GM19328 (cell line): Measurements from ENCODE around the gene ROR2.

Experiments
- ATAC-seq: cut with Tn5 transposase; IDR thresholded peaks from one replicate; pipeline ENCODE4 v1.9.1; 2021; ENCODE audit warnings: mild to moderate bottlenecking, moderate library complexity; ENCODE audit not compliant: unreplicated experiment

The ROR2 gene

DNA sequence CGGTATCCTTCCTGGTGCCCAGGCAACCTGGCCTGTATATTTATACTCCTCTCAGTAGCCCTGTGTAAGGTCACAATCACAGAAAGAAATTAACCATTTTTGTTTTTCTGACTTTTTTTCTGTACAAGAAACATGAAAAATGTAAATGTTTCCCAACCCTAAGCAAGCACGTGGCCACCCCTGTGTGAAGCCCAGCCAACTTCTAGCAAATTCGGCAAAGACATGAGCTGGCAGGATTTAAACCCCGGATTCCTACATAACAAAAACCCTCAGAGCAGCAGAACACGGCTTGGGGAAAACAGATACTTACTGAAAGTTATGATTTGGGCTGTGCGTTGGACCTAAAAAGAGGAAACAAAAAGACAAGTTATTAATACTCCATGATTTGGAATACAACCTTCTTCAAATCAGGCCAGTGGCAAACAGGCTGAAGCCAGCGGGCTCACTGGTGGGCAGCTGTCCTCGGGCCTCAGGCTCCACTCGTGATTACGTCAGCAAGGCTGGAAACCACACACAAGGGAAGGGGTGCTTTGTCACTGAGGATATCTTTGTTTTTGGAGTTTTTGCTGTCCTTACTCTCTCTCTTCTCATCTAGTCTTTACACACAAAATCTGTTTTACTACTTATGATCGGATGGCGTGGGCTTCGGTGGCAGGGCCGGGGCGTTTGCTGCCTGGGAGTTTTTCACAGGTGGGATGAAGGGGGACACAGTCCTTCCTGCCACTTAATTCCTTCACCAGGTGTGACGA lies 194.1 kb downstream of the ROR2 start:
- no peak for ATAC-seq

DNA sequence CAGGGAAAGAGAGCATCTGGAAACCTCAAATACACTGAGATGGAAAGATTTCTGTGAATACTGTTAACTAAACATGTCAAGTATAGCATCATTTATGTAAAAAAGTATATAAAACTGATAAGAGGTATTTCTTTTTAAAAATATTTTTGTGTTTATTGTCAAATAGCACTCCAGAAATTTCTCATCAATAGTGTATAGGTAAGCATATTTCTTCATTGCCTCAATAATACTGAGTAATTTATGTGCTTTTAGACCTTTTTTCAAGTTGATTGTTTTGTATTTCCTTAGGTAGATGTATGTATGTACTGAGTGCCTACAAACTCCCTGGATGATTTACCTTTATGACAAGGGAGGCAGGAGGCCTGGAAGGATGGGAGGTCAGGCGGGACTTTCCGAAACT lies 196.3 kb downstream of the ROR2 start:
- no peak for ATAC-seq

DNA sequence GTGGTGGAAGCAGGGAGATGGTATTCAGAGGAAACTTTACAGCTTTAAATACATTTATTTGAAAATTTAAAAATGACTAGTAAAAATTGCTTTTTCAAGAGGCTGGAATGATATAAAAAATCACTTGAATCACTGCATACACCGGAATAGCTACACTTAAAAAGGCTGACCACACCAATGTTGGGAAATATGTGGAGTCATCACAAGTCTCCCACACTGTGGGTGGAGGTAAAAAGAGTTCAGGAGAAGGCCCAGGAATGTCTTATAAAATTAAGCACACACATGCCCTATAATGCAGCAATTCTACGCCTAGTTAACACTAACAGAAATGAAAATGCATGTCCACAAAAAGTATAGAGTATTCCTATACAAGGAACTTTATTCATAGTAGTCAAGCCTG lies 198.1 kb downstream of the ROR2 start:
- no peak for ATAC-seq

DNA sequence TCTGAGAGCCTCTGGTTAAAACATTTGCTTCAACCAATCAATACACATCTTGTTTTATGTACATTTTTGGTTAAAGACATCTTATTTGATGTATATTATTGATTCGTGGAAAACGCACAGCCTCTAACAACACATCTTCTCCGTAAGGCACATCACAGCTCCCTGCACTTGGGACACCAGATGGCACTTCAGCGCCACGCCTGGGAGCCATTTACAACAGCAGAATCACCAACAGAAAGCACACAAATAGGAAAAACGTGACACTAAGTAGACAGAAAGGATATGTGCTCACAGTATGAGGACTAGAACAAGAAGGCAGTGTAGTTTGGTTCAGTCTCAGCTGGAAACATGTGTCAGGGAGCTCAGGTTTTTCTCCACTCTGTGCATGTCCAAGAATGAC lies 199.7 kb downstream of the ROR2 start:
- ATAC-seq, result no peak

DNA sequence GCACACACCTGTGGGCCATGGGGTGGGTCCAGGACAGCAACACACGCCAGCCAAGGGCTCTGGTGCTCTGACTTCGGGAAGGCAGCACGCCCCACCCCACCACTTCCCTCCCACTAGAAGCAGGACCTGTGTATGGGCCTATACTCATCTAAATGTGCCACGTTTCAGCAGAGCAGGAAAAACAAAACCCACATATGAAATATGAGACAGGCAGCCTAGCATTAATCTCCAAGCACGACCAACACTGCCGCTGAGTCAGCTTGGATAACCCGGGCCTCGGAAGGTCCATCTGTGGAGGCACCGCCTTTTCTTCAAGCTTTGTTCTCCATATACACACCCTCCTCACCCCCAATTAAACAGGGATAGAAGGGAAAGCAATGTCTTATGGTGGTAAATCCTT lies 203.1 kb downstream of the ROR2 start:
- no peak for ATAC-seq

DNA sequence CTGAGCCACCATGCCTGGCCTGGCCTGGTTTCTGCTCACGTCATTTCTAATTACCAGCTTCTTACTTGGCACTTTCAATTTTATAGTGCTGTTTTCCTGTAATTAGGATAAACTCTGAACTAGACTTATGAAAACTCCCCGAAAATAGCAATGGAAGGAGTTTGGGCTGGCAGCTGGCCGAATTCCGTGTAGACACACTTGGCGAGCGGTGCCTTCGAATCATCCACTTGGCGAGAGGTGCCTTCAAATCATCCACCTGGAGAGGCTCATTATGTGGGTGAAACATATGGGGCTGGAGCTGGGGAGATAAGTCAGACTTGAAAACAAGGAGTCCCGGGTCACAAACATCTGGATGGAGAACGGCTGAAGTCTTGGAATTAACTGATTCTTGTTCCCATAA lies 203.7 kb downstream of the ROR2 start:
- ATAC-seq, result no peak

DNA sequence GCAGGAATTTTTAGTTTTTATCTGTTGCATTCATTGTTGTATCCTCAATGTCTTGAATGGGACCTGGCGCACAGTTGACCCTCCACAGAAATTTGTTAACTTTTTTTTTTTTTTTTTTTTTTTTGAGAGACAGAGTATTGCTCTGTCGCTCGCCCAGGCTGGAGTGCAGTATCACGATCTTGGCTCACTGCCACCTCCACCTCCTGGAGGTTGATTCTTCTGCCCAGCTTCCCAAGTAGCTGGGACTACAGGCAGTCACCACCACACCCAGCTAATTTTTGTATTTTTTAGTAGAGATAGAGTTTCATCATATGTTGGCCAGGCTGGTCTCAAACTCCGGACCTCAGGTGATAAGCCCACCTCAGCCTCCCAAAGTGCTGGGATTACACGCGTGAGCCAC lies 205.9 kb downstream of the ROR2 start:
- no peak for ATAC-seq

DNA sequence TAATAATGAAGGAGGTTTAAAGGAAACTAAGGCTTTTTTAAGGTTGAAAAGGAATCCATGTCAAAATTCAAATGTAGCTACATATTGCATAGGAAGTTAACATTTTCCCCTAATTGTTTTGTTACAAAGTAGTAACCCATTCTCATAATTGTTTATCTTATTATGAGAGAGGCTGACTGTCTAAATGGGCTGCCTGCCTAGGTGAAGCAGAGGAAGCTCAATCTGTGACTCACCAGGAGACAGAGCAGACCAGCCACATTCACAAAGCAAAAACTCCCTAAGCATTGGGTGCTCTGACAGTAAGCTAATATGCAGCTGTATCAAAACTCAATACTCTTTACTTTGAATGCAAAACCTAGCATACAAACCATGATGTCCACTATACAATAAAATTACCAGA lies 208.5 kb downstream of the ROR2 start:
- ATAC-seq, result no peak

DNA sequence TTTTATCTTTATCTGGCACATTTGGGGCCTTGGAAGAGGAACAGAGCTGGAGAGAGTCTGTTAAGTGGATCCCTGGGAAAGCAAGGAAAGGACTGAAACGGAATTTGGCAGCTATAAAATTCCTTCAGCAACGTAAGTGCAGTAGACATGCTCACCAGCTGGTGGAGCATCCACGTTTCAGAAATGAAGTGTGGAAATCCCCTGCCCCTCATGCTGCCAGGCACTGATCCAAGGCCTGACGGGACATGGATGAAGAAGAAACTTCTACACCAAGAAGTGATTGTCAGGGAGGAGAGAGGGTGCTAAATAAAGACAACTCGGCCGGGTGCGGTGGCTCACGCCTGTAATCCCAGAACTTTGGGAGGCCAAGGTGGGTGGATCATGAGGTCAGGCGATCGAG lies 209.3 kb downstream of the ROR2 start:
- no peak for ATAC-seq

DNA sequence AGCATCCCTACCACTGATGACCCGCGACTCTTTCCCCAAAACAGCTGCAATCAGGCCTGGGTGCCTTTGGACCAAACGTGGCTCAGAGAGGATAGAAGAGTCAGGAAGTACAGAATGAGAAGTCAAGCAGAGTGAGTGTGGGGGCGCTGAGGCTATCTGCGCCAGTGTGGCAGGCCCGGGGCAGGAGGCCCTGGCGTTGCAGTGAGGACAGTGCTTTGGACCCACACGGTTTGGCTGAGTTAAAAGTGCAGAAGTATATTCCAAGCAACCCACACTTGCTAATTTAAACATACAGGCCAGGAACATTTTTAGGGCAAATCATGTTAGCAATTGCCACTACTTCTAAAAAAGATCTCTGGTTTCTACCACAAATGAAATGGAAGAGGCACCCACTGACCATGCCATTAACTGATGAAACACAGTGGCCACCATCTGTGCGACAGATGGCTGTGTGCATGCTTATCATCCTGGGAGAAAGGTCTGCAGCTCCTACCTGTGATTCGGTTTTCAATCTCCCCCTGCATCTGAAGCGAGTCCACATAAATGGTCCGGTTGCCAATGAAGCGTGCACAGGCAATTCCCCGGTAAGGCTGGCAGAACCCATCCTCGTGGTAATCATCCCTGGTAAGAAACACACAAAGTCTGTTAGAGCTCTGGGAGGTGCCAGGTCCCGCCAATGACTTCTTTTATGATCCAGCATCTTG lies 213.0 kb downstream of the ROR2 start:
- ATAC-seq, result no peak

DNA sequence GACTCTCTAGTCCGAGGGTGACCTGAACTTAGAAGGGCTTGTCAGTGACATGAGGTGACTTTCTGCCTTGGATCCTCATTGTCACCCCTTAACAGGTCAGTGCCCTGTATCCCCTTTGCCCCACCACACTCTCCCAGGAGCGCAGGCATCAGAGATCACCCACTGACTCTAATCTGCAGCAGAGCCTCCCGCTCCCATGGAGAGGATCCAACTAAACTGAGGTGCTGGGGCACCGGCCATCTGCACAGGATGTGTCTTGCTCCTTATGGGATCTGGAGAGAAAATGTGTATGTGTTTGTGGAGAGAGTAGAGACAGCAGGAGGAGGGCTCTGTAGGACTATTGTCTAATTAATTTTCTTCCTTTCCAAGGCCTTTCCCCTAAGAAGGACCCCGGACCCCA lies 213.7 kb downstream of the ROR2 start:
- no peak for ATAC-seq

DNA sequence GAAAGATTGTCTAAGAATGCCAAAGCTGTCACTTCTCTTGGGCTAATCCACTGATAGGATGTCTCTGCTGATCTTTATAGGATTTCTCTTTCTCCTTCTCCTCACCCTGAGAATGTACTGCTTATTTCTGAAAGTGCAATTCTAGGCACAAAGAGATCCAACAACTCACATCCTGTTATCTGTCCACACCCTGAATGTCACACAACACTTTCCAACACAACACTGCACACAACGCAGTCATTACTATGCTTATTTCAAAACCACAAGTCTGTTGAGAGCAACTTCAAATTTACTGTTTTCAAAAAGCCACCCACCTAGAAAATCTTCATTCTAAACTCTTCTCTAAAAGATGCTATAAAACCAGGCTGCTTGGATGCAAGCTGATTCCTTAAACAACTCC lies 215.0 kb downstream of the ROR2 start:
- no peak for ATAC-seq

DNA sequence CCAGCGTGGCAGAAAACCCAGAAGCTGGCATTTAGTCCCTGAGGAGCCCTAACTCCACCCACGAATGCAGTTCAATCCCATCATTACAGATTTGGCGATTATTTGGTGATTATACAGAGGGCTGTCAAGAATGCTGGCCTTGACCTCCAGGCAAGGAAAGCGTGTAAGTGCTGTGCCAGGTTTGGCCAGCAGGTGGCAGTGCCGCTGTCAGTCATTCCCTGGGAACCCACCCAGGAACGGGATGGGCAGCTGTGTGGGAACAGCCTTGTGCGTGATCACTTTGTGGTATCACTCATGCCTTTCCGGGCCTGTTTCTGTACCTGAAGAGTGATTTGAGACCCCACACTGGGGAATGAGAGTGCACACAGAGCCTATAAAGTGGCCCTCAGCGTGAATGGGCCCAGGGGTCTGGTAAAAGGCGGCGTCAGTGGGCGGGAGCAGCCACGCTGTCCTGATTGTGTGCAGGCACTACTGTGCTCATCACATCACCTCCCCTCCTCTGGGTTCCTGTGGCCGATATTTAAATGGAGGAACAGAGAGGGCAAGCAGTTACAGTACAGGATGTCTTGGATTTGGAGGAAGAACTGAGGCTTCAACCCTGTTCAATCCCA lies 215.6 kb downstream of the ROR2 start:
- ATAC-seq, result no peak

DNA sequence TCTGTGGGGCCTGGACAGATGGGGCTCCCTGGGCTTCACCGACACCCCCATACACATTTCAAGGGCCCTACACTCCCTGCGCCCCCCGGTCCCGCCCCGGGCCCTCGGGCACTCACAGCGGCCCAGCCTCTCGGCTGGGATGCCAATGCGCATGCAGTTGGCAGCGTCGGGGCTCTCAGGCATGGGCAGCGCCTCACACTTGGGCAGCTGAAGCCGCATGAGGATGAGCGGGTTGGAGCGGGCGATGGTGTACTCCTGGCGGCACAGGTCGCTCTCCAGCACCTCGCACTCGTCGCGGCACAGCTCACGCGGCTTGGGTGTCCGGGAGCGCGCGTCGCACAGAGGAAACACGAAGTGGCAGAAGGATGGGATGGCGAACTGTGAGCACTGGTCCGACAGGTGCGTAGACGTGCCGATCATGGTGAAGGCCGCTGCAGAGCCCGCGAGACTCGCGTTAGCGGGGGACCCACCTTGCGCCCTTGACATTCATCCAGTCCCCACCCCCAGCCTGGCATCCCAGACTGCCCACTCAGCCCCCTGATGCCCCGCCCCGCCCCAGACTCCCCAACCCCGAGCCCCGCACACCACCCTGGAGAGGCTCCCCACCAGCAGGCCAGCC lies 216.9 kb downstream of the ROR2 start:
- no peak for ATAC-seq

DNA sequence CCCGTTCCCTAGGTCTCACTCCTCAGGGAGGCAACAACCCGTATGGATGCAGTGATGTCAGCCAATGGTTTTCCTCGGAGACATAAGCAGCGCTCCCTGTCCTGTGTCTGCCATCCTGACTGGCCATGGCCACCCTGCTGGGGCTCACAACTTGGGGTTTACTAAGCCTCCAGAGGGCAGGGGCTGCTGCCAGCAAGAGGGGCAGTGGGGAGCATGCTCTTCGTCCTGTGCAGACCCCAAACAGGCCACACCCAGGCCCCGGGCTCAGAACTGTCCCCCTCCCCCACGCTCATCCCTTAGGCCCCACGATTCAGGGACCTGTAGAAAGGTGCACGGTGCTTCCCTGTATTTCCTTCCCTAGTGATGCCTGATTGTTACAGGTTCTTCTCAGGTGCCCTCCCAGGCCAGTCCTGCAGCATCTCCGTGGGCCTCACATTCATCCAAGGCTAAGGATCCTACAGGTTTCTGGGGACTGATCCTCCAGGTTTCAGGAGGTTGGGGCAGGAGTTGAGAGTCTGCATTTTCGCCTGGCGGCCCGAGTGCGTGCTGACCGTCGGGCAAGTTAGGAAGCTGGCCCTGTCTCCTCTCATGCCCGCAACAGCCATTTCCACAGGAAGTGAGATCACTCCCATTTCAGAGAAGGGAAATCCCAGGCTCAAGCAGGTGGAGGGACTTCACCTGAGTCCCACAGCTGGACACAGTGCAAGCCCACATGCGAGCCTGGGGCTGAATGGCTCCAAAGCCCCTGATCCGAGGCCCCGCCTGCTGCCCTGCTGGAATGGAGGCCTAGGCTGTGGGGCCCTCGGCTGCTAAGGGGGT lies 217.6 kb downstream of the ROR2 start:
- ATAC-seq, result no peak

DNA sequence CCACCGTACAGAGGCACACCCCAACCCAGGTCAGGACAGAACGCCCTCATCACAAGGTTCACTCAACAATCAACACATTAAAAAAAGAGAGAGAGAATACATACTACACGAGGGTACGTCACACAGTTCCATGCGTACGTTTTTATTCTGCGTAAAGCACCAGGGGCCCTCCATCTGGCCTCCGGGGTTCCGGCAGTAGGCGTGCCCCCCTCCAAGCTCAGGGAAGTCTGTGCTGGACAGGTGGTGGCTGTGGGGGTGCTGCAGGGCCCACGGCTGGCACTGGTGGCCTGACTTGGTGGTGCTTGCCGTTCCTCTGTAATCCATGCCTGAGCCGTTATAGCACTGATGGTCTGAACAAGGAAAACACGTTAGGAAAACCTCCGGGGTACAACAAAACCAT lies 219.2 kb downstream of the ROR2 start:
- ATAC-seq, result no peak

DNA sequence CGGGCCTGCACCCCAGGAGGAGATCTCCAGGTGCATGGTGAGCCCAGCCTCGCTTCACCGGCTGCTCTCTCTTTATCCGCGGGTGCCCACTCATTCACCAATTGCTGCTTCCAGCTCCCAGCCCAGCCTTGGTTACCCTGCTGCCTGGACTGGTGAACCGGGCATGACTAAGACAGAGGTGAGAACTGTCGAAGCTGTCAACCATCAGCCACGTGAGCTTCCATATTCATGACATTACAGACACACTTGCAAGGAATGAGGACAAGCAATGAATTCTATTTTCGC lies 220.5 kb downstream of the ROR2 start:
- no peak for ATAC-seq

DNA sequence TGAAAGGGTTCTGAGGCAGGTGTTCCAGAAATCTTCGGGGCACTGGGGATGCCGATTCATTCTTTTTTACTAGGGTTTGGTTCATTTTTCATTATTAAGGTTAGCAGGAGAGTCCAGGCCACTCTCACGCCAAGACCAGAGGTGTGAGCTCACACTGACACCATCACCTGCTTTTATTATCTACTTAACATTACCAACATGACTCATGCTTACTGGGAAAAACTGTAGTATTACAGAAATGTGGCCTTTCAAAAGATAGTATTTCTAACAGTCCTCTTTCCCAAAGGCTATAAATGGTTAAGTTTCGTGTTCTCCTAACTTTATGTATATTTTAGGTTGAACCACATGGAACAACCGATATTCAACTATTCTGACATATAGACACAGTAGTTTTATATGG lies 222.1 kb downstream of the ROR2 start:
- no peak for ATAC-seq

DNA sequence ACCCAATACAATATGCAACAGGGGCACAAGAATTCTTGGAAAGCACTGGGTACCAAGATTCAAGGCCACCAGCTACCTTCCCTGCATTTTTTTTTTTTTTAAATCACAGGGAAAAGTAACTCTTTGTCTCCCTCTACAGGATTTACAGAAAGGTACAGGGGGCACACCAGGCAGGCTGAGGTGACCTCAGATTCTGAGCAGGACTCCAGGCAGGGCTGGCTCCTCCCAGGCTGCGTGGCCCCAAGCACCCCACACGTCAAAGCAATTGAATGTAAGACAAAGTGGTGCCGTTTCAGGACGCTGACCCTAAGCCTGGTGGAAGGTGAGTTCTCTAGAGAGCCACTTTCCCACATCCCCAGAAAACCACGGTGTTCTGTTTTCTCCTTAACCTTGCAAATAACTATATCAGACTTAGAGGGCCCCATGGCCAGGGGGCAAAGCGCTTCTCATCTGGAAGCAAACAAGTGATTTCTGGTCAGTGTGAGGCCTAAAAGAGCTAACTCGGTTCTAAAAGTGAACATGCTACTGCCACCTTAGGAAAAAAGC lies 222.6 kb downstream of the ROR2 start:
- ATAC-seq, result no peak

DNA sequence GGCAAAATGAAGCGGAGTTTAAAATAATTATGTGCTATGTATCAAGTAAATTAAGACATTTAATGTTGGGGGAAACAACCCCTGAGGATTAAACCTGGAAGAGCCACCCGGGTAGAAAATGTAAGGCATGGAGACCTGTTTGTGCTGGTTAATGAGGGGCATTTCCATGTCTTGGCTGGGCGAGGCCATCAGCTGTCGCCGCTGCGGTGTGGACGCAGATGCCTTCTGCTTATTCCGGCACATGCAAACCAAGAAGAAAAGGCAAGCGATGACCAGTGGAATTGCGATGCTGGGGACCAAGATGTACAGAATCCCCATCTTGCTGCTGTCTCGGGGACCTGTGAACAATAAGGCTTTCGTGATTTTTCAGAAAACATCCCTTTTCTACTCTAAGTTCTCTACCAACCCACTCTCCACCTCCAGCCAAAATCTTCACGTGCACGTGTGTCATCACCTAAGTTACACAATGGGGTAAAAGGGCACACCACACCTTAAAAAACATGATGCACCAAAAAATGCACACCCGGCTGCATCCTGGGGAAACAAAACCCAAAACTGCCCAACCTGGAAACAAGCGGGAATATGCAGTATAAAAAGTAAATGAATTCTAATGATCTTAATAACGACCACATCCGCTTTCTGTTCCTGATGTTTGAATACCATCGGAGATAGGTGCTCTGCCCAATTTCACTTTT lies 223.5 kb downstream of the ROR2 start:
- ATAC-seq, result no peak
